IPS-NIHi7 (cell line): Measurements from ENCODE around the gene HDDC2.

Experiments used
- DNase-seq: peaks from one replicate; pipeline ENCODE4 v3.0.0; 2012; ENCODE audit warnings: mixed read lengths; ENCODE audit errors: extremely low spot score

HDDC2 gene

DNA sequence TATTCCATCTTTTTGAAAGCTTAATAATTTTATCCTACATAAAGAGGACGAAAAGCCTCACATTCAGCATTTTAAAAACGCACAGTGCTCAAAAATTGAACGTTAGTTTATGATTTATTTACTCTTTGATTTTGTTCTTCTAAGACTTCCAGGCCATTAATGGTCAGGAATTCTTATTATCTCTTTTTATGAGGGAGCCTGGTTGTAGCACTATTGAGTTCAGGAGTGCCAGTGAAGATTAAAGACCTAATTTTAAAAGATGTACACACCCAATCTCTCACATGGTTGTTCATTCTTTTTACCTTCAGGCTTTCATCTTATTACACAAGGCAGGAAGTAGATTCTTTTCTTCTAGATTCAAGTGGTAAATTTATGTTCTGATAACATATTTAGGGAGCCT is 68.6 kb downstream of the HDDC2 start:
- DNase-seq, result no peak

DNA sequence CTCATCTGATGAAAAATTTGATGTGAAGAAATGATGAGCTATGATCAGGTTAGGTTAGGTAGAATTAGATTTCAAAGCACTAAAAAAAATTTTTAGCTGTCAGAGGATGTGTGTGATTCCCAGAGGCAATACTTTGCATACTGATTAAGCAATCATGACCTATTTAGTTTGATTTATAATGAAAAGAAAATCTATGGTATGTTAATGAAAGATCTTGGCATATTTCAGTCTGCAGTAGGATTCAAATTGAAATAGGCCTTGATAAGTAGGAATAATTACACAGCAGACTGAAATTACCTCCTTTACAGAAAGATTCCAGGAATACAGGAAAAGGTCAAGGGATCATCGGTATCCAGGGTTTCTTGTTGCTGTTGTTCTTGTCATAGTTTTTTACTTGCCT is 69.3 kb downstream of the HDDC2 start:
- no peak for DNase-seq

- DNase-seq, result no peak
These were observed 70.0 kb downstream of the HDDC2 start for GRCh38 chr6:125231574-125232343.

DNA sequence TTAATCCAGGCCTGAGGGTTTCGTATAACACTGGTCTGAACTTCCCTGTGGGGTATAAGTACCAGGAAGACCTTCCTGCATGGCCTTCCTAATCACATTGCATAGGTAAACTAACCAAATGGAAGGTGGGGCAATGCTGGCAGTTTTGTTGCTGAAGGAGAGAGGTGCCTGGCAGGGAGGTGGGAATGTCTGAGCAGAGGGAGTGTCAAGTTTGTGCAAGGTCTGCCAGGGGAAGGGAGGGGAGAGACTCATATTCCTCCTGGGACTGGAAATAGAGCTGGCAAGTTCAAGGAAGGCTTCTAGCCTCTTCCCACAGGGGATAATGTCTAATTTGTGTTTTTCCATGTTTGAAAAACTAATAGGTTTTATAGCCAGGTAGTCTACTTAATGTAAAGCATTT is 70.6 kb downstream of the HDDC2 start:
- DNase-seq, result no peak

GRCh38 chr6:125230674-125231073 is 71.1 kb downstream of the HDDC2 start:
- no peak for DNase-seq

- no peak for DNase-seq
These were observed 72.7 kb downstream of the HDDC2 start for GRCh38 chr6:125228981-125229479.

- no peak for DNase-seq
These were observed 74.5 kb downstream of the HDDC2 start for GRCh38 chr6:125227244-125227643.
